HepG2 (cell line): ENCODE data around the gene TBC1D5. TPM values are rescaled to one million over a fixed set of nuclear protein-coding genes. Genes with fewer than 3 reads are reported as not detected.

Experiments used
- ATAC-seq: fragments of 200-7000 bp; cut with Tn5 transposase; 3 replicates; pipeline ENCODE4 v1.9.1; 2020; ENCODE audit warnings: mild to moderate bottlenecking, moderate library complexity
- BruUV-seq: library from RNA; stranded (reverse); fragments of 400-500 nt; replicated peaks from 2 replicates; lab custom pipeline; 2021; lab: Mats Ljungman, UMichigan
- CTCF ChIA-PET: fragments of 300-600 bp; formaldehyde crosslinking; extraction: SDS; loops from one replicate; lab custom pipeline; 2021; ENCODE audit warnings: low total read pairs, inconsistent platforms, low intra/inter-chr PET ratio; lab: Yijun Ruan, JAX
- POLR2A ChIA-PET: fragments of 350-600 bp; sonication (Branson Sonifier 250); formaldehyde crosslinking; loops from one replicate; lab custom pipeline; 2020; ENCODE audit warnings: antibody characterized with exemption, inconsistent platforms; lab: Yijun Ruan, JAX
- DNase-seq: peaks from one replicate; pipeline ENCODE4 v3.0.0-alpha.2; 2015; ENCODE audit warnings: low spot score
- FAIRE-seq: peaks from 3 replicates; lab custom pipeline; 2011; peaks lifted over from hg19 to GRCh38; lab: Jason Lieb, UNC
- H2AFZ ChIP-seq: one replicate; pipeline ENCODE4 v1.6.1; 2011; ENCODE audit warnings: low read length, inconsistent platforms
- H3K27ac ChIP-seq: fragments of 300-600 bp; 3 replicates; pipeline ENCODE4 v1.8.0; 2011; ENCODE audit warnings: mixed run types, mild to moderate bottlenecking, mixed read lengths, low read length, inconsistent platforms; ENCODE audit not compliant: insufficient read depth; ENCODE audit errors: extremely low read length
- H3K27me3 ChIP-seq, 2 experiments: fragments of 200-600 bp in 1 of 2; 2 replicates in 1 of 2; 3 replicates in 1 of 2; pipeline versions ENCODE4 v1.6.0 to v1.8.0; 2011; ENCODE audit warnings: low read length in 2 of 2, mild to moderate bottlenecking in 2 of 2, moderate library complexity in 2 of 2, inconsistent platforms in 1 of 2; ENCODE audit not compliant: insufficient read depth in 2 of 2, control insufficient read depth in 1 of 2
- H3K36me3 ChIP-seq, 2 experiments: fragments of 200-600 bp in 1 of 2; replicated peaks in 1 of 2; 2 replicates in 1 of 2; 3 replicates in 1 of 2; pipeline versions ENCODE4 v1.5.1 to v1.8.0; 2011; ENCODE audit warnings: low read length in 2 of 2, inconsistent platforms in 1 of 2; ENCODE audit not compliant: insufficient read depth in 2 of 2, control insufficient read depth in 1 of 2
- H3K4me1 ChIP-seq: 2 replicates; pipeline ENCODE4 v1.5.1; 2012; ENCODE audit warnings: low read length, inconsistent platforms; ENCODE audit not compliant: insufficient read depth
- H3K4me2 ChIP-seq: 2 replicates; pipeline ENCODE4 v1.6.0; 2011; ENCODE audit warnings: low read depth, low read length, inconsistent platforms
- H3K4me3 ChIP-seq, 3 experiments: fragments of 200-600 bp in 1 of 3; sonication (generic), shearing (Covaris generic) in 1 of 3; replicated peaks in 1 of 3; 2 replicates each; pipeline ENCODE4 v1.5.1; 2011 to 2016; ENCODE audit warnings: low read length in 3 of 3, inconsistent platforms in 2 of 3, low read depth in 2 of 3, mild to moderate bottlenecking in 2 of 3, control low read depth in 1 of 3, mixed read lengths in 1 of 3; ENCODE audit not compliant: insufficient read depth in 1 of 3
- H3K79me2 ChIP-seq: one replicate; pipeline ENCODE4 v1.6.1; 2011; ENCODE audit warnings: low read length, inconsistent platforms; ENCODE audit not compliant: insufficient read depth
- H3K9ac ChIP-seq: 2 replicates; pipeline ENCODE4 v1.6.0; 2011; ENCODE audit warnings: mild to moderate bottlenecking, low read depth, low read length, inconsistent platforms; ENCODE audit not compliant: insufficient read depth
- H3K9me3 ChIP-seq: 2 replicates; pipeline ENCODE4 v1.5.1; 2012; ENCODE audit warnings: mild to moderate bottlenecking, low read length
- H4K20me1 ChIP-seq: 2 replicates; pipeline ENCODE4 v1.6.0; 2011; ENCODE audit warnings: inconsistent platforms, mild to moderate bottlenecking, low read length, moderate library complexity; ENCODE audit not compliant: insufficient read depth
- HOMEZ ChIP-seq: IDR thresholded peaks from 2 replicates; pipeline ENCODE4 v1.6.1; 2016; ENCODE audit warnings: low read depth
- RFXANK ChIP-seq: IDR thresholded peaks from 2 replicates; pipeline ENCODE4 v1.6.1; 2016
- SNAPC2 ChIP-seq: sonication (generic); formaldehyde crosslinking; IDR thresholded peaks from 2 replicates; pipeline ENCODE4 v1.8.1; 2022; ENCODE audit warnings: mild to moderate bottlenecking, missing genetic modification reagents
- TARDBP ChIP-seq: sonication (generic); formaldehyde crosslinking; IDR thresholded peaks from 2 replicates; pipeline ENCODE4 v1.8.0; 2022; ENCODE audit warnings: mild to moderate bottlenecking, missing genetic modification reagents
- TOPORS ChIP-seq: sonication (generic); formaldehyde crosslinking; IDR thresholded peaks from 2 replicates; pipeline ENCODE4 v1.8.0; 2023; ENCODE audit warnings: mild to moderate bottlenecking, missing genetic modification reagents
- ZBTB3 ChIP-seq: sonication (generic); formaldehyde crosslinking; IDR thresholded peaks from 2 replicates; pipeline ENCODE4 v1.4.0; 2020; ENCODE audit warnings: low read depth, mild to moderate bottlenecking, moderate library complexity, missing genetic modification reagents, borderline replicate concordance
- ZBTB34 ChIP-seq: sonication (generic); formaldehyde crosslinking; IDR thresholded peaks from 2 replicates; pipeline ENCODE4 v1.8.0; 2022; ENCODE audit warnings: mild to moderate bottlenecking, missing genetic modification reagents
- ZBTB38 ChIP-seq: sonication (generic); formaldehyde crosslinking; IDR thresholded peaks from 2 replicates; pipeline ENCODE4 v1.5.1; 2020; ENCODE audit warnings: mild to moderate bottlenecking, missing genetic modification reagents
- ZMYM3 ChIP-seq: sonication (generic); formaldehyde crosslinking; IDR thresholded peaks from 2 replicates; pipeline ENCODE4 v1.5.1; 2020; ENCODE audit warnings: mild to moderate bottlenecking, missing genetic modification reagents
- ZNF446 ChIP-seq: sonication (generic); formaldehyde crosslinking; IDR thresholded peaks from 2 replicates; pipeline ENCODE4 v1.5.0; 2020; ENCODE audit warnings: mild to moderate bottlenecking, missing genetic modification reagents
- ZNF501 ChIP-seq: sonication (generic); formaldehyde crosslinking; IDR thresholded peaks from 2 replicates; pipeline ENCODE4 v1.5.1; 2020; ENCODE audit warnings: mild to moderate bottlenecking, moderate library complexity, missing genetic modification reagents
- ZZZ3 ChIP-seq: sonication (generic); formaldehyde crosslinking; IDR thresholded peaks from 2 replicates; pipeline ENCODE4 v1.4.0; 2020; ENCODE audit warnings: missing genetic modification reagents, mild to moderate bottlenecking, borderline replicate concordance
- WGBS: methylation state at CpG from one replicate; pipeline ENCODE4 v1.1.6; 2017; ENCODE audit warnings: low lambda C conversion rate; 5-methylcytosine and 5-hydroxymethylcytosine counted together
- in situ Hi-C: cut with HindIII; loops from 2 replicates; pipeline ENCODE4 v1.10.0; 2017; ENCODE audit warnings: low pct_unique_long_range_greater_than_20kb; ENCODE audit not compliant: extremely low pct_ligation_motif_present
- intact Hi-C: fragments of 100-400 bp; cut with micrococcal nuclease; formaldehyde crosslinking; loops from one replicate; pipeline ENCODE4 v1.10.0; 2022; ENCODE audit not compliant: unreplicated experiment
- polyA plus RNA-seq, 8 experiments: library from polyadenylated mRNA; depleted of rRNA in 3 of 8; stranded (reverse) in 7 of 8; unstranded in 1 of 8; fragments of >200 nt; fragmentation: Illumina TruSeq in 4 of 8; extraction: Trizol in 4 of 8; gene quantifications; 2 replicates each; pipeline versions ENCODE4 v1.2.1 to v1.2.3, GENCODE V29; 2011 to 2016; ENCODE audit warnings: low read depth in 4 of 8, missing spikeins in 1 of 8, mixed read lengths in 1 of 8; ENCODE audit not compliant: insufficient read depth in 1 of 8
- total RNA-seq, 5 experiments: library from RNA; depleted of rRNA; stranded (reverse); fragments of >200 nt; fragmentation: Illumina TruSeq; extraction: Trizol; gene quantifications; 2 replicates each; pipeline ENCODE4 v1.2.3, GENCODE V29; 2016; ENCODE audit warnings: low read depth in 1 of 5

TBC1D5 gene
- total and polyA plus RNA-seq, 2 of the 13 experiments (the other 11 are each of a cell fraction or from before 2014, with no cell fraction given) = 19.2 to 33.3 TPM

- Histone ChIP-seq H3K36me3 (no peaks in the 10 kb centered on the region), H3K27ac (peak overlapping the region; percentile 98), H2AFZ (peak overlapping the region; percentile 95), H4K20me1 (no peaks in the 10 kb centered on the region), H3K4me3 (peak overlapping the region; percentile 62 to 88 (median 79)), H3K27me3 (no peaks in the 10 kb centered on the region; a peak in 1 of 5 replicates), H3K9ac (peak overlapping the region; percentile 93), H3K9me3 (no peaks in the 10 kb centered on the region), H3K79me2 (peaks cover 30% of the 10 kb centered on the region), H3K4me2 (peak overlapping the region; percentile 82), H3K4me1 (peaks cover 68% of the 10 kb centered on the region)
- POLR2A ChIA-PET = interaction anchor here (0.7 to 1.7 kb wide), 13 partner anchors 9 to 1683 kb away, joined by 3 to 9 read pairs (median 4); partner anchors contain the start of genes DPH3 and OXNAD1
- TSS peak; percentile 87 for BruUV-seq
- no peak for DNase-seq
- CTCF ChIA-PET = no interaction called here
- WGBS = 0% methylated on average over 9 of the region's 12 CpGs
- in situ Hi-C loops (no loop called here), intact Hi-C loops (loop anchor here (1.0 to 5.0 kb wide), 4 partner anchors 36 to 311 kb away; no protein-coding TSS in a partner anchor)
- ATAC-seq = peak; percentile 26
- no peak for FAIRE-seq
- TF ChIP-seq HOMEZ (no peak), ZNF446 (CRISPR knock-in tag) (no peak), ZNF501 (no peak; the same call in 1 of the 2 replicates), ZBTB34 (peak; percentile 12; the same call in 1 of the 2 replicates), ZMYM3 (CRISPR knock-in tag) (0 out of 2 replicates have a peak, but pooled peaks have one; percentile 16), TOPORS (CRISPR knock-in tag) (no peak), ZBTB38 (CRISPR knock-in tag) (no peak), ZBTB3 (CRISPR knock-in tag) (no peak), RFXANK (CRISPR knock-in tag) (0 out of 2 replicates have a peak, but pooled peaks have one; percentile 11), ZZZ3 (CRISPR knock-in tag) (0 out of 2 replicates have a peak, but pooled peaks have one; percentile 6), SNAPC2 (0 out of 2 replicates have a peak, but pooled peaks have one; percentile 52), TARDBP (CRISPR knock-in tag) (no peak)
These were observed 638 bp upstream of the TBC1D5 start for GRCh38 chr3:17742880-17743657.
